Measurements from ENCODE around the gene LPP.
A peak's percentile ranks its signal among the peaks of the same experiment; 100 is the strongest.

LPP gene

DNA sequence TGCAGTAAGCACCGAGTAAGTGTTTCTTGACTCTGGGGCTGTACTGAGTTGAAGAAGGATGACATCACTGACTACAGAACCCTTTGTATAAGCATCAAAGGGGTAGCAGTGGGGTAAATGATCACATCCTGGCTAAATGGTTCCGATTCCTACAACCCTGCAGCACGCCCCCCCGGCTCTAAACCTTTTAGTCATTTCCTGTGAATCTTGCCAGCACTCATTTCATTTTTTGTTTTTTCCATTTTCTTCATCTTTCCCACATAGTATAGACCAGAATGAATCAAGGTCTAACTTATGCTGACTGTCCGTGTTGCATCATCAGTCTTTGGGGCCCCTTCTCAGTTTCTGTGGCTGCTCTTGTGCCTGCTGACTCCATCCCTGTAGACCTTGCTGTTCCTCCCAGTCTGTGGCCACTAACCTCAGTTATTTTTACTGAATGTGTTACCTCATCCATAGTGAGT lies 634.7 kb downstream of the LPP start:
- peak; percentile 92 for DNase-seq (ENCODE audit: low read depth in 2 of 2)

DNA sequence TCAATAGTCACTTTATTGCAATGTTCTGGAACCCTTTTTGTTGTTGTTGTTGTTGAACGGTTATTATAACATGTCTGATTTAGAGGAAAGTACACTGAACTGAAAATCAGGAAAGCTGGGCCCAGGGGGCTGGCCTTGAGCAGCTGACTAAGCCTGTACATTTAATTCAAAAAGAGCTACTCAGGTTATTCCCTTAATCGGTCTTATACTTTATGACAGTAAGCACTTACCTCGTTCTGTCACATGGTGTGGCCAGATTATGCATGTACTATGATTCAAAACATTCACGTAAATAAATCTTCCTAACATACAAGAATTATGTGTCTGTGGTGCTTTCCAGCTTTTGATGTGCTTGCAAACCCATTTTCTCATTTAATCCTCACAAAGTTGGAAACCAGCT lies 635.3 kb downstream of the LPP start:
- DNase-seq (ENCODE audit: low read depth in 2 of 2), result no peak

DNA sequence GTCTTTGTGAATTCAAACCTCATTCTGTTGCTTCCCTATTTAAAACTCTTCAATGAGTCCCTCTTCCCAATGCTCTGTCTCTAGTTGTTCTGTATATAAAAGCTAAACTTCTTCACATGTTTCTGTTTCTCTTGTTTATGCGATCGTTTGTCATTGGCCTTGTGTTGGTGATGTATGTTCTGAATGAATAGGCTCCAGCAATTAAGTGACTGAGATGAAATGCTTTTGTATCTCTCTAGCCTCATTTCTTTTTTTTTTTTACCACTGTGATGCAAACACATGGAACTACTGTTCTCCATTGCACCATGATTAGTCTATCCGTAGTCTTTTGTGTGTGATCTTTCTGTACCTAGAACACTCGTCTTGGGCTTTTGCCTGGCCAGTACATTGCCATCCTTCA lies 637.4 kb downstream of the LPP start:
- DNase-seq (ENCODE audit: low read depth in 2 of 2), result no peak

DNA sequence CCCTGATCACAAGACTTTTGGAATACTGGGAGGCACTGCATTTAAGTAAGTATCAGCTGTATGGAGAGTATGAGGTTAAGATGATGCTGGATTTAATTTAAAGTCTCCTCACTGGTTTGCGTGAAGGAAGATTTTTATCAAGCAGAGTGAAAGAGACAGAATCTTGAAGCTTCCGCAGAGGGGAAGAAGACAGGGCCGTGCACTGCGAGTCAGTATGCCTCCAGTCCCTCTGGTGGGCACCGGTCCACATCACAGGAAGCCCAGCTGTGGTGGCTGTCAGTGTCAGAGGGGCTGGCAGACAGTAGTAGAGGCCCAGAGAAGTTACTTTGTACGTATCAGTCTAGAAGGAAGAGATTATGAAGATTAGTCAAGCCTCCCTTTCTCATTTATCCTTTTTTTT lies 638.8 kb downstream of the LPP start:
- DNase-seq (ENCODE audit: low read depth in 2 of 2), result no peak

DNA sequence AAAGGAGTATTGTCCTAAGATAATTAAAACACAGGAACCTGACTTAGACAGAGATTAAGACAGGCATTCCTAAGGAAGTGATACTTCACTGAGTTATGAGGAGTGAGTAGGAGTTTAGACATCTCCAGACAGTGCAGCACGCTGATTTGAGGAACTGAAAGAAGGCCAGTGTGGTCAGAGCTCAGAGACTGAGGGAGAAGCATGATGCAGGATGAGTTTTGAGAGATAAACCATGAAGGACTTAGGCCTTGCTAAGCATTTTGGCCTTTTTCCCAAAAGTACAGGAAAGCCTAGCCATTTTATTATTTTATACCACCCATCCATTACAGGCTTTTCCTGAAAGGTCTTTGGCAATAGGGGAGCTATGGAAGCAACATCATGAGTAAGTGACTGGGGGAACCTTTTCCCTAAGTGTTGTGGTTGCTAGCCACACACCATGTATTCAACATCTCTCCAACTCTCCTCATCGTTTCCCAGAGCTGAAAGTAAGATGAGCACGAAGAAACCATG lies 642.2 kb downstream of the LPP start:
- DNase-seq (ENCODE audit: low read depth in 2 of 2), result peak; percentile 96 to 97

DNA sequence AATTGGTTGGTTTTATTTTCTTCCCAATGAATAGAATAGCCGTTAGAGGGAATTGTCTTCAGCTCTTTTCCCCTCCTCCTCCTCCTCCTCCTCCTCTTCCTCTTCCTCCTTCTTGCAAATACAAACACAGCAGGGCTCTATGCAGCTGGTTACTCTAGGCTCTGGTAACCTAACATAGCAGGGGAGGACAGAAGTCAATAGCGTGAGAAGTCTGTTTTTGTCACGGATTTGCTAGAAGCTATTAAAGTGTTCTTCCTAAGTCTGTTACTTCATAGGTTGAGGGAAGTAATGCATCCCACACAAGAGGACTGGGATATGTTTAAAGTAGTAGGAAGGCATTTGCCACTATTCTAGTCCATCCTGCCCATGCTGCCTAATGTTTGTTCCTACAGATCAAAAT lies 643.1 kb downstream of the LPP start:
- DNase-seq (ENCODE audit: low read depth in 2 of 2), result no peak

DNA sequence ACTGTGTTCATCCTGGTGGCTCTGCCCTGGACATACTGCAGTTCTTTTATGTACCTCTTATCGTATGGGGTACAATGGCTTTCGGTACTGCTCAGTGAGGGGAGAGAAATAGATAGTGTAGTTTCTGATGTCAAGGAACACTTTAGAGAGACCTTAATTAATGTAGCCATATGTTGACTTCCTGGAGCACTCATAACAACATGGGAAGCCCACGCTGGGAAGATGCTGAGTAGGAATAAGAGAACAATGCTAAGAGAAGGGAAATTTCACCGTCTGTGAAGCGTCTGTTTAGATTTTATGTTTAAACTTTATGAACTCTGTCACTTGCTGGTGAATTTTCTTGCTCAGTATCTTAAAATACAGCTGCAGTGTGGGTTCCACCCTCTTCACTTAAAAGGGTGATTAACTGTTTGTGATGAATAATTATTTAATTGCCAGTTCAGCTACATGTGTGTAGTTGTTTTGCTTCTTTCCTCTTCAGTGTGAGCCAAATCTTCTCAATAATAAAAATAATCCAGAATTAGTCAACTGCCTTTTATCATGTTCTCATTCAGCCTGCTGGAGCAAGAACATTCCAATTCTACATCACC lies 644.7 kb downstream of the LPP start:
- DNase-seq (ENCODE audit: low read depth in 2 of 2), result no peak

DNA sequence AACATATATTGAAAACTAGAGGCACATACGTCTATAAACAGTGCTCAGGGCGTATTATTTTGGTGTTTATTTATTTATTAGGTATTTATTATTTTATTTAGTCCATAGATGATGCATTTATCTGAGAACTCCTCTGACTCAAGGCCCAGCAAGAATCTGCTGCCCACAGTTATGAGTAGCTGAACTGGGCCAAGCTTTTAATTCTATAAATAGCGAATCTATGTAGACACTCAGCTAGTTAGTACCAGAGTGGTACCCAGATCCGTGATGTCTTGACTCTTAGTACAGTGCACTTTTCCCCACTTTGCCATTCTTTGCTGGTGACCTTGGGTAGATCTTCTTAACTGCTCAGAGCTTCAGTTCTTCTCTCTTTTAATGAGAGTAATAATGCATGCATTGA lies 647.4 kb downstream of the LPP start:
- no peak for DNase-seq (ENCODE audit: low read depth in 2 of 2)

DNA sequence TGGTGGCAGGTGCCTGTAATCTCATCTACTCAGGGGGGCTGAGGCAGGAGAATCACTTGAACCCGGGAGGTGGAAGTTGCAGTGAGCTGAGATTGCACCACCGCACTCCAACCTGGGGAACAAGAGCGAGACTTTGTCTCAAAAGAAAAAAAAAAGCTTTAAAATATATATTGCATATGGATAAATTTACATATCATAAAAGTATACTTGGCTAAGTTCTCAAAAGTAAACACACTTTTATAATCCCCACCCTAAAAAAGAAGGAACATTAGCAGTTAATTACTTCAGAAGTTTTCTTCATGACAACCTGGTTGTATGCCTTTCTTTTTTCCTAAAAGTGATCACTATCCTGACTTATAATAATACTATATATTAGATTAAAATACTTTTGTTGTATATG lies 648.7 kb downstream of the LPP start:
- no peak for DNase-seq (ENCODE audit: low read depth in 2 of 2)

DNA sequence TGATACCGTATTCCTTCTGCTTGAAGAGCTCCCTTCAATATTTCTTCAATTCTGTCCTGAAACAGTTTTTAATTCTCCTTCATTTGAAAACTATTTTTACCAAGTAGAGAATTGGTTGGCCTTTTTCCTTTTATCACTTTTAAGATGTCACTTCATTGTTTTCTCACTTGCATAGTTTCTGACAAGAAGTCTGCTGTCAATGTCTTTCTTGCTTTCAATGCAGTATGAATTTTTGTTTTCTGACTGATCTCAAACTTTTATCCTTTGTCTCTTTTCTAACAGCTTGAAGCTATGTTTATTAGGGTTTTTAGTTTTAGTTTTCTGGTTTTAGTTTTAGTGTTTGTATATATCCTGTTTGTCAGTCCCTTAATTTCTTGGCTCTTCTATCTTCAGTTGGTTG lies 653.0 kb downstream of the LPP start:
- DNase-seq (ENCODE audit: low read depth in 2 of 2), result no peak

DNA sequence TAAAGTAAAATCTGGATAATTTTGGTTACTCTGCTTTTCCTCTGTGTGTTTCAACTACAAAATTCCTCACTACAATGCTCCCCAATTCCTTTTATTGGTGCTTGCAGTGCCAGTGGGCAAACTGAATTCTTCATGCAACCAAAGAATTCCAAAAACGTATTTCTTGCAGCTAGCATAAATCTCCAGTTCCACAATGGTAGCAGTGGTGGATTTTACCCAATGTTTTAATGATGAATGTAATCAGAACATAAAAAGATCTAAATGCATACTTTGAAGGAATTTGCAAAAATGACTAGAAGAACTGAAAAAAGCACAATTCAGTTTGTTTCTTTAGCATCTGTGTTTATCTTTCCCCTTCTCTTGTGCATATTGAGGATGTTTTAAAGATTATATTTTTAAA lies 658.2 kb downstream of the LPP start:
- DNase-seq (ENCODE audit: low read depth in 2 of 2), result no peak

DNA sequence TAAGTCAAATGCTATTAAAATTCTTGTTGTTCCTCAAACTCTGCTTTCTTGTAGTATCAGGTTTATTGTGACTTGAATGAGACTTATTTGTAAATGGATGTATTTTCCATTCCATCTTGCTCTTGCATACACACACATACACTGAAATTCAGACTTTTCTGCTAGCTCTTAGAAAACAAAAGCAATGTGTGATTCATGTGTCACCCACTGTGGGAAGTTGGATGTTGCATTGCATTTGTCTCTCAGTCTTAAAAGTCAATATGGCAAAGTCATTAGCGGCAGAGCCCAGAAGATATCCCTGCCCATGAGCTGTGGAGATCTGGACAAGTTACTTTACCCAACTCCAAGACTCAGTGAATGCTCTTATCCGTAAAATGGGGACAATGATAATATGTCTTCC lies 660.6 kb downstream of the LPP start:
- no peak for DNase-seq (ENCODE audit: low read depth in 2 of 2)

DNA sequence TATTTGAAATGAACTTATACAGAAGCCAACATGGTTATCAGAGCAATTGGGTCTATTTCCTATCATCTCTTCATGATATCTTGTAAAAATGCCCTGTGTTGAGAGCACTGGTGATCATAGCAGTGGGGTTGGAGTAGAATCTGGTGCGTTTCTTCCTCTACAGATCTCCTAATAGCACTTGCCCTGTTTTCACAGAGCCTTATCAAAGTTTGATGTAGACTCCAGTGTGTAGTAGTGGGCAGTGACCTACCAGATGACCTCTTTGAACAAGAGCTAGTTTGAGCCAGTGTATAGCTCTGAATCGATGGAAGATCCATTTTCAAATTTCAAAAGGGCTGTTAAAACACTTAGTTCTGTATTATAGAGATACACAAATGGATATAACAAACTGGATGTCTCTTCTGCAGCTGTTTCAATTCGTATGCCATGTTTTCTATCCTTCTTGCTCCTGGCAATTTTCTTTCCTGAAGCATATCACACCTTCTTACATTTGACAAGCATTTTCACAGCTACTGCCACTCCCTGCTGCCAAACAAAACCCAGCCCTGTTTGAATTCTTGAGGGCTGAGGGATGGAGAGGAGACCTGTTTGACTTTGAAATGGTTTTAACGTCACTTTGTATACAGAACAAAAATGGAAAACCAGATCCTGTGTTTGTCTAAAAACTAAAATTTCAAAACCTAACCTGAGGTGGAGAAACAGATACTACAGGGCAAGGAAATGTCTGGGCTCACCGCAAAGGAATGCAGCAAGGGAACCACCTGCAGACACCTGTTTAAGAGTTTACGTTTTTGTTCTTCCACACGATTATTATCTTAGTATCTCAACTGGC lies 663.4 kb downstream of the LPP start:
- no peak for DNase-seq (ENCODE audit: low read depth in 2 of 2)

DNA sequence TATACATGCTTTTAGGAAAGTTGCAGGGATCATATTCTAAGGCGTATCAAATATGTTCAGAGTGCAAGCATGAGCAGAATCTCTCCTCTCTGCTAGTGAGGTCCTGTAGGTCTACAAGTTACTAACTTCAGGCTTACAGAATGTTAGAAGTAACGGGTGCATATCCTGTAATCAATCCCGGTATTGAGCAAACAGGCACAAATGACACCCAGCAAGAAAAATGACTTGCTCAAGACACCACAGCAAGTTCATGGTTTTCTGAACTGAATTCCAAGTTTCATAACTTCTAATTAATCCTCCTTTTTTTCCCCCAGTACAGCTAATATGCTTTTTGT lies 663.9 kb downstream of the LPP start:
- no peak for DNase-seq (ENCODE audit: low read depth in 2 of 2)

DNA sequence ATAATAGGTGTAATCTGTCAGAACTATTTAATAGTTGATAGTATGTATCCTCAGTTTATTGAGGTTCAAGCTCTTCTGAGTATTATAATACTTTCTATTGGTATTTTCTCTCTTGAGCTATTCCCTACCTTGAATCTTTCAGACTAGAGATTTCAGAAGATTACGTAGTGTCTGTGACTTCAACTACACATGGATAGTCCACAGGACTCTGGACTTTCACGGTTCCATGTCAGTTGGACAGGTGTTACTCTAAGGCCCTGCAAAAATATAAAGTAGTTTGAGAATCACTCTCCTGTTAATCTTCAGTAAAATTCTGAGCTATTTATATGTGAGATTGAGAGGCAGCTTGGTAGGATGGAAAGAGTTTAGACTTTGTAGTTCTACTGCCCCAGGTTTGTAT lies 664.3 kb downstream of the LPP start:
- no peak for DNase-seq (ENCODE audit: low read depth in 2 of 2)

DNA sequence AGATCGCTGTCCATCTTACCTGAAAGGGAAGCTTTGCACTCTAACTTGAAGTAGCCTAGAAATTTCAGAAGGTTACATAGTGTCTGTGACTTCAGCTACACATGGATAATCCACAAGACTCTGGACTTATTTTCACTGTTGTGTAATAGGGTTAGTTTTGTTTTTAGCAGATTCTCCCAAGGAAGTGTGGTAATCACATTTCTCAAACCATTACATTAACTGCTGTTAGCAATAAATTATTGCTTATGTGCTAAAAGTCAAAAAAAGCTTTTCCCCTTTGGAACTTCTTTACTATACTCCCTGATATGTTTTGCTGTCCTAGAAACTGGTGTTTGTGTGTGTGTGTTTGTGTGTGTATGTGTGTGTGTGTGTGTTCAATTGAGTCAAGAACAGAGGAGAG lies 666.0 kb downstream of the LPP start:
- peak; percentile 44 to 46 for DNase-seq (ENCODE audit: low read depth in 2 of 2)

DNA sequence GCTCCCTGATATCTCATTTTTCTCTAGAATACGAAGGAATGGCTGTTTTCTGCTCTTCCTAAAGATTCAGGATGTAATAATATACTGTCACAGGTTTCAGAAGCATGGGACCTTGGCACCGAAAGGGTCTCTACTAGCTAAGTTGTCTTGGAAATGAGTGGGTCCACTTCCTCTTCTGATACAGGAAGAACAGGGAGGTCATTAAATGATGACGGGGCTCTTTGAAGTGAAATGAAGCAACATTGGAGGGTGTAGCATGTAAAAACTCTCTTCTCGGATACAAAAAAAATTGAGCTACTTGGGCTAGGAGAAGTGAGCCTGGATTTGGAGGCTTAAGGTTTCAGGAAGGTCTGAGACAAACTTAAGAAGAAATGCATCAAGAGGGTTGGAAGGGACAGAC lies 668.0 kb downstream of the LPP start:
- no peak for DNase-seq (ENCODE audit: low read depth in 2 of 2)

DNA sequence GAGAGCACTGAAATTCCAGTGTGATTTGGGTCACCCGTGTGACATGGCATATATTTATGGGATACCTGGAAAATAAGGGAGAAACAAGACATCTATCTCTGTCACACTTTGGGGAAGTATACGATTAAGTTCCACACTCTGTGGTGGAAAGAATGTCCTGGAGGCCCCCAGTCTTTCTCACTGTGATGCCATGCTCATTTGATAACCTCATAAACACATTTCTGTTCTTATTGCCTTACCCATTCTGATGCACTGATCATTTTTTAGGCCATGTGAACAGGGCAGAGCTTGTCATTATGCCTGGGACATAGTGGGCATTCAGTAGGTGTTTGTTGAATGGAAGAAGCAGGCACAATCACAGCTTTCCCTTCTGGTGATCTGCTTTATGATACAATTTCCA lies 668.5 kb downstream of the LPP start:
- no peak for DNase-seq (ENCODE audit: low read depth in 2 of 2)

DNA sequence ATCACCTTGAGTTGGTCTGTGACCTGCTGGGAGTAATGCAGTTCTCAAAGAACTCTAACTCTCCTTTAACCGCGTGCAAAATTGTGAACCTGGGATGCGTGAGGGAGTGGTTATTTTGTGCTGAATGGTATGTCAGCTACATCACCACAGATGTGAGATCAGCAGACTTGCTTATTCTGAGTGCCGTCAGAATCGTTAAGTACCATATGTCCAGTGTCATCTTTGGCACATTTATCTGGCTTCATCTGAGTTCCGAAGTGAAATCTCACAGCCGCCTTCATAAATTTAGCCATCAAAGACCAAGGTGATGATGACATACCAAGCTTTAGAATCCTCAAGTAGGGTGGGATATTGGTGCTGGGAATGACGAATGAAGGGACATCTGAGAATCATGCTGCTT lies 670.6 kb downstream of the LPP start:
- no peak for DNase-seq (ENCODE audit: low read depth in 2 of 2)

DNA sequence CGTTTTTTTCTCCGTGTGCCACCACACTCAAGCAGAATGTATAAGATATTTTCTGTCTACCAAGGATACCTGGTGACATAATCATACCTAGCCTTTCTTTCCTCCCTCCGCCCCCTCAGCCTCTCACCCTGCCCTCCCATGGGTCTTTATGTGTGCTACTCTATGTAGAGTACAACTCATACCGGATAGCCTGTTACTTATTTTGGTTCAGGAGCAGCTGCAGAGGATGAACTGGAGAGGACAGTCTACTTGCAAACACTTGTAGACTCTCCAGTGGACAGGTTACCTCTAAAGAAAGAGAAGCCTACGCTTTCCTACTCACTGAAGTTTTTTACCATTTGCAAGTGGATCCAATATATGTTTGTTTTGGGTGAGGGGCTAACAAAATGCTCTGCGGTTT lies 671.9 kb downstream of the LPP start:
- no peak for DNase-seq (ENCODE audit: low read depth in 2 of 2)

DNA sequence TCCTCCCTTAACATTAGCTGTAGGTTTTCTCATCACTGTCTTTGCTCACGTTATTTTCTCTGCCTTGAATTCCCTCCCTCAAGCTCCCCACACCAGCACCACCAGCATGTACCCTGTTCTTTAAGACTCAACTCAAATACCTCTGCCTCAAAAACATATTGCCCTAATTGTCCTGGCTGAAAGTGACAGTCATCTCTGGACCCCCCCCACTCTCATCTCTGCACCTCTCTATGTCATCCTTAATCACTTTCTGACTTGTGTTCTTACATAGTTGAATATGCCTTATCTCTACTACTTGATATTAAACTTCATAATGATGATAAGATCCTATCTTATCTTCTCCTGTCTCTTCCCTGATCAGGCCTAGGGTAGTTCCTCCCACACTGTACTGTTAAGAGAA lies 672.6 kb downstream of the LPP start:
- DNase-seq (ENCODE audit: low read depth in 2 of 2), result no peak

DNA sequence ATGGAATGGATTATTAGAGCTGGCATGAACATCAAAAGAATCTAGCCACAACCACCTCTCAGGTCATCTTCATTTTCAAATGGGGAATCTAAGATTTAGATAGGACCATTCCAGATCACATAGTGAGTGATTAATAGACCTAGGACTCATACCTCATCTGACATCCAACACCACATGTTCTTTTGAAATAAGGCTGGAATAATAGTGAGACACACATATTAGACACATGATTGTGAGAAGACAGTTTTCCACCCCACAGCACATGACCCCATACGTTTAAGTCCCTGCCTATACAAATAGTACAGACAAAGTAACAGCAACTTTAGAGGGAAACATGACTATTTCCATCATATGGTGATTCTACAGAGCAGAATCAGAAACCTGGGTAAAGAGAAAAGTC lies 673.1 kb downstream of the LPP start:
- DNase-seq (ENCODE audit: low read depth in 2 of 2), result no peak

DNA sequence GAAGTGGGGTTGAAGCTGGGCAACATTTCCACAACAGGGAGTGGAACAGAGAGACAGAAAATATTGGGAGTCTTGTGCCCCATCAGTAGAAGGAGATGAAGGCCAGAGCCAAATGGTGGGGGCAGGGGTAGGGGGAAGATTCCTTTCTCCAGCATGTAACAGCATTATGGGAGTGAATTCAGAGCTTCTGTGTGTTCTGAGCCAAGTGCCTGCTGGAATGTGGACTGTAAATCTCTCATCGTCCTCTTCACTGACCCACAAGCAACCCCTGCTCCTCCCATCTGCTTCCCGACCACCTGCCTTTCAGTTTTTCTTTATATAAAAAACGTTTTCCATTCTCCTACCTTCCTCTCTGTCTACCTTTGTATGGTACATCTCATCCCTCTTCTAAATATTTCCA lies 673.6 kb downstream of the LPP start:
- no peak for DNase-seq (ENCODE audit: low read depth in 2 of 2)

DNA sequence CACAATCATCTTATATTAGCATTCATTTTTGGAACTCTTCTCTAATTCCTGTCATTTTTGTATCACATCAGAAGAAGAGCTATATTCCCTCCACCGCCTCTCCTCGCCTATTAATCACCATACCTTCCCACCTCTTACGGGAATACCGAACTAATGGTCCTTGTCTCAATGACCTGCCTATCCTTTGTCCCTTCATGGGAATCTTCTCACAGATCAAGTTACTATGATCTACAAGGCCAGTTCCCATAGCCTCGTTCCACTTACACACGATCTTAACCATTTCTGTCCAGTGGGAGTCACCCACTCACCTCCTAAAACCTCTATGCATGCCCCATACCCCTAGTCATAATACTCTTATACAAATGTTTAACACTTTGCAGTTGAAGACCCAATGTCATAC lies 675.2 kb downstream of the LPP start:
- no peak for DNase-seq (ENCODE audit: low read depth in 2 of 2)
